Fibroblast of pulmonary artery (primary cell): ENCODE data around the gene DDX1.
A peak's percentile ranks its signal among the peaks of the same experiment; 100 is the strongest.

Experiments
- DNase-seq: peaks from one replicate; pipeline ENCODE4 v3.0.0-alpha.2; 2010; ENCODE audit warnings: low read depth
- H3K4me3 ChIP-seq: replicated peaks from 2 replicates; pipeline ENCODE4 v1.5.1; 2011; ENCODE audit warnings: low read depth, mild to moderate bottlenecking, control low read depth, low read length, moderate library complexity
- CTCF ChIP-seq: IDR thresholded peaks from 2 replicates; pipeline ENCODE4 v1.5.1; 2011; ENCODE audit warnings: mild to moderate bottlenecking, control low read depth, low read length, inconsistent platforms; ENCODE audit errors: missing control alignments

DDX1 gene

GRCh38 chr2:15636972-15637785, 45.5 kb downstream of the DDX1 start:
- no peak overlapping the region for H3K4me3 ChIP-seq
- peak; percentile 85 for TF ChIP-seq CTCF
- peak; percentile 84 for DNase-seq

DNA sequence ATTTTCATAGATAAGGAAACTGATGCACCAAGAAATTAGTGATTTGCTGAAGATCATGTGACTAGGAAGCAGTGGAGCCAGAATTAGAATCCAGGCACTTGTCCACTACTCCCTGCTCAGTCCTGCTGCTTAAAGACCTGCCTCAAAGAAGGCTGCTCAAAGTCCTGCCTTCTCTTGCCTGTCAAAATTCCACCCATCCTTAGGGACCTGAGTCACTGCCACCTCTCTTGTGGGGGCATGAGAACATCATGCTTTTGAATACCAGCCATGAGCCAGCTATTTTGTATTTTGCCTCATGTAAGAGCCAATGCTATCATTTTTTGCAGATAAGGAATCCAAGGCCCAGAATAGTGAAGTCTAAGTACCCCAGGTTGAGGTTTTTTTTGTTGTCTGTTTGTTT, 47.1 kb downstream of the DDX1 start:
- peak; percentile 64 for DNase-seq
- no peak for TF ChIP-seq CTCF
- no peak overlapping the region for H3K4me3 ChIP-seq

DNA sequence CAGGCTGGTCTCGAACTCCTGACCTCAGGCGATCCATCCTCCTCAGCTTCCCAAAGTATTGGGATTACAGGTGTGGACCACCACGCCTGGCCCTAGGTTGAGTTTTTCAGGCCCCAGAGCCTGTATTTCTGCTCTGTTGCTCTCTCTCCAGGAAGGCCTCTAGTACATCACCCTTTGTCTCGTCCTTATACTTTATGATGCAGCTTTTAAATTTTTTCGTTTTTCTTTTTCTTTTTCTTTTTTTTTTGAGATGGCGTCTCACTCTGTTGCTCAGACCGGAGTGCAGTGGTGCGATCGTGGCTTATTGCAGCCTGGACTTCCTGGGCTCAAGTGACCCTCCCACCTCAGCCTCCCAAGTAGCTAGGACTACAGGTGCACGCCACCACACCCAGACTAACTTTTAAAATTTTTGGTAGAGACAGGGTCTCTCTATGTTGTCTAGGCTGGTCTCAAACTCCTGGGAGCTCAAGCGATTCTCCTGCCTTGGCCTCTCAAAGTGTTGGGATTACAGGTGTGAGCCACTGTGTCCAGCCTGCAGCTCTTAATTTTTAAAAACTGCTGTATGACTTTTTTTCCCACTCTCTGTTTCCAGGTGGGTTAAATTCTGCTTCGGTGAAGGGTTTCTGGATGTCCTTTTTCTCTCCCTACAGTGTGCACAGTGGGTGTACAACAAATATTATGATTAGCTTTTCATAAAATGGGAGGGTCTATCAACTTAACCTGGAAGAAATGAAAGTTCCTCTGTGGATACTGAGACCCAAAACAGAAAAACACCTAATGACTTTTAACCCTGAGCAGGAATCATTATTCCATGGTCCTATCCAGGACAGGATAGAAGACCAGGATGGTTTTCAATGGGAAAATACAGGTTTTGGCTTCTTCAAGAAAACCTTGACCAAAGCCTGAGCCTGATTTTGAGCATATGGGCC, 47.9 kb downstream of the DDX1 start:
- no peak overlapping the region for H3K4me3 ChIP-seq
- TF ChIP-seq CTCF: no peak
- DNase-seq: no peak

GRCh38 chr2:15640261-15640711, 48.6 kb downstream of the DDX1 start:
- TF ChIP-seq CTCF: no peak
- no peak overlapping the region for H3K4me3 ChIP-seq
- peak; percentile 92 for DNase-seq

DNA sequence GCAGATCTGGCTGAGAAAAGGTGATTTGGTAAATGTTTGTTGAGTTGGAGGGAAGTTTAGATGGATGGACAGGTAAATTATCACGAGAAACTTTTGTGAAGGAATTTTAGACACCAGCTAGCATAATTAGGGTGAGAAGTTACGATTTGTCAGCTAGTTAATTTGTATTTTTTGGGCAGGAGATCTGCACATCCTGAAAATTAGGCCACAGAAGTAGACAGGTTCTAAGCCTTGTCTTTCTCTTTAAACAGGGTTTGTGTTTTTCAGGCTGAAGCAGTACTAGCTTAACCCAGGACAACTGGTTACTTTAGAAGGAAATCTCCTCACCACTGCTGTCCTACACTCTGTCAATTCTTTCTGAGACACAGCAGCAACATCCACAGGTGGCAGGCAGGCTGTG, 49.1 kb downstream of the DDX1 start:
- DNase-seq: no peak
- TF ChIP-seq CTCF: no peak
- no peak overlapping the region for H3K4me3 ChIP-seq

- no peak for TF ChIP-seq CTCF
- no peak for DNase-seq
These were observed 49.9 kb downstream of the DDX1 start for GRCh38 chr2:15641530-15641982.

More at GRCh38 chr2:15641530-15641982, 49.9 kb downstream of the DDX1 start:
- H3K4me3 ChIP-seq: no peak overlapping the region
